Limb (tissue), 2 donors: ENCODE results near the gene KLF16.

Experiments used
- DNase-seq, 2 donors: peaks; one replicate each; pipeline ENCODE4 v3.0.0-alpha.2; 2016; ENCODE audit errors: extremely low spot score in 2 of 2

KLF16 gene

DNA sequence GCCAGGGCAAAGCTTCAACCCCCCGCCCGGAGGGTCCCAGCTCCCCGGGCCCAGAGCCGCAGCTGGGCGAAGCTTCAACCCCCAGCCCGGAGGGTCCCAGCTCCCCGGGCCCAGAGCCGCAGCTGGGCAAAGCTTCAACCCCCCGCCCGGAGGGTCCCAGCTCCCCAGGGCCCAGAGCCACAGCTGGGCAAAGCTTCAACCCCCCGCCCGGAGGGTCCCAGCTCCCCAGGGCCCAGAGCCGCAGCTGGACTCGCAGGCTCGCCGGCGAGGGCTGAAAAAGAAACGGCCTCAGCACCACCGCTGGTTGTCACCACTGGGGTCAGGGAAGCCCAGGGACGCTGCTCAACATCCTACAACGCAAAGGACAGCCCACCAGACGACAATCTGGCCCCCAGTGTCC lies 20.3 kb downstream of the KLF16 start:
- DNase-seq = no peak

DNA sequence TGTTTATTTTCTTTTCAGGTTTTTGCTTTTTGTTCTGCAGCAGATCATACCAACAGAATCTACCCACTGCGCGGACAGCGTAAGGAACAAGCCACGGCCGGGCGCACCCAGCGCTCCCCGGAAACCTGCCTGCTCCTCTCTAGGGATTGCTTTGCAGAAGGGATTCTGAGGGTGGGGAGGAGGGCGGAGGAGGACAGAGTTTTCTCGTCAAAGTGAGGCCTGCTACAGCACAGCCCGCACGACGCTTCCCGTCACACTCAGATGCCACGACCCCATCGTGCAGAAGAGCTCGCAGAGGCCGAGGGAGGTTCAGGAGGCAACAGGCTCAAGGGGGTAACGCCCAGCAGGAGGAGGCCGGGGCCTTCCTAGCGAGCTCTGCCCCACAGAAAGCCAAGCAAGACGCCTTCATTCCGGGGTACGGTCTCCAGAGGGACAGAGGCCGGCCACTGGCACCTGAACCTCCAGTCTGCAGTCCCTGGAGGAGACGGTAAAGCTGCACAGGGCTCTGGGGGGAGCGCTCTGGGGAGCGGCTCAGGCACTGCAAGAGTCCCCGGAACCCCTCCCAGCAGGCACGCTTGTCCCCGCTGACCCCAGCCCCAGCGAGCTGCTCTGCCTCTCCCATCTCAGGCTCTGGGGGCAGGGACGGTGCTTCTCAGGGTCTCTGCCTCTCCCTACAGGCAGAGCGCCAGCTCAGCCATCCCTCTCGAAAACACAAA lies 22.0 kb downstream of the KLF16 start:
- no peak for DNase-seq

DNA sequence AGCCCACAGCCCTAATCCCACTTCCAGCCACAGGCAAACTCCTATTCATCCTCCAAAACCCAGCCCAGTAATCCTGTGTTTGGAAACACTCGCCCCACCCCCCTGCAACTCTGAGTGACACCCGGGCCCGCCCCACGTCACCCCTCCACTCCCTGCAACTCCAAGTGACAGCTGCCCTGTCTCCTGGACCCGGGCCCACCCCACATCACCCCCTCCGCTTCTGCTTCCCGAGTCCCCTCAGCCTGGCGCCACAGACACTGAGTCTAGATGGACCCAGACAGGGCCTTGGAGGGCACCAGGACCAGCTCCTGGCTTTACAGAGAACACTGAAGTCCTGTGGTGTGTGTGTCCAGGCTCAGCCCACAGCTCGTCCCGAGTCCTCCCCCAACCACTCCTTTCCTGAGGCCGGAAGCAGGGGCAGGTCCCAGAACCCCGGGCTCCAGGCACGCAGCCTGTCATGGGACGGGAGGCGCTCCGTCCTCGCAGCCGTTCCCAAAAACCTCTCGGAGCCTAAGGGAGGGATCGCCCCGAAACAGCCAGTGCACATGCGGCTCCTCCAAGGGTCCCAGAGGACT lies 22.8 kb downstream of the KLF16 start:
- DNase-seq = no peak

DNA sequence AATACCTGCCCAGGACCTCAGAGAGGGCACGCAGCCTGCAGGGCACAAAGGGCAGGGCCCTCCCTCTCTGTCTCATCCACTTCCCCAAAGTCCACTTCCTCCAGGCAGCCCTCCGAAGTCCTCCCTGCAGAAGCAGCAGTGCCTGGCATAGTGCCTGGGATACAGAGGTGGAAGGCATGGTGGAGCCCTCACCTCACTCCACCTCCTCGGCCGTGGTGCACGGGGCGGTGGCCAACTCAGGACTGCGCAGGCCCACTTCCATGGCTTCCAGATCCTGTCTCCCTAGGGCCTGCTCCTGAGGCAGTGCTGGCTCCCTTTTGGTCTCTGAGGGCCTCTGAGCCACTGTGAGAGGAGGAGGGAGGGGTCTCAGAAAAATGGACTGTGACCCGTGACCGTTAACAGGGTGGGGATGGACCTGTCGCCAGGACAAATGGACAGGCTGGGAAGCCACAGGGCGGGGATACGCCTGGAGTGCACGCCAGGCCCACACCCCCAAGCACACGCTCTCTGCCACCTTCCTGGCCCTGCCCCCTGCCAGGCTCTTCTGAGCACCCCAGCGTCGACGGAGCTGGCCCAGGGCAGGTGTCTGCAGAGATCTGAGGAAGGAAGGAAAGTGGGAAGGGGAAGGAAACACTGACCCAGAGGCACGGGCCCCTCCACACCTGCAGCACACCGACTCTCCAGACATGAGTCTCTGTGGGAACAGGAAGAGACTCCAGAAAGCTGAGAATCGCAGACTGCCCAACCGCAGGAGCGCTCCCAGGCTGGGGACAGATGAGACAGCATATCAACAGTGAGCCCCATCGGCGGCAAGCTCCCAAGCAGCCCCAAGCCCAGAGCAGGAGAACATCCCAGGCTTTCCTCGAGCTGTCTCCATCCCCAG lies 23.5 kb downstream of the KLF16 start:
- DNase-seq = no peak

DNA sequence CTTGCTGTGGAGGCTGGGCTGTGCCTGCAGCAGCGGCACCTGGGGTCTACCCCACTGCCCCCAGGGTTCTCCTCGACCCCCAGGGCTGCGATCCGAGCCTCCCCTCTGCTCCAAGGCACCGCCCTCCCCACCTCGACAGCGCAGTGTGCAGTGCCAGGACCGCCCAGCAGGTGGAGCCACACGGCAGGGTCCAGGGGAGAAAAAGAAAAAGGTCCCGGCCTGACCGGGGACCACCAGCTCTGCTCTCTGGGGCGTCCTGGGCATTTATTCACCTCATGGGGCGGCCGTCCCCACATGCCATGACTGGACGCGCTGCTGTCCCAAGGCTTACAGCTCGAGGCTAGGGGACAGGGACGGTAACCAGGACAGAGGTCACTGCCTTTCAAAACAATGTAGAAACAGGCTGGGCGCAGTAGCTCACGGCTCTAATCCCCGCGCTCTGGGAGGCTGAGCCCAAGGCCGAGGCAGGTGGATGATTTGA lies 25.7 kb downstream of the KLF16 start:
- DNase-seq = peak in 1 of 2 donors; percentile 79

DNA sequence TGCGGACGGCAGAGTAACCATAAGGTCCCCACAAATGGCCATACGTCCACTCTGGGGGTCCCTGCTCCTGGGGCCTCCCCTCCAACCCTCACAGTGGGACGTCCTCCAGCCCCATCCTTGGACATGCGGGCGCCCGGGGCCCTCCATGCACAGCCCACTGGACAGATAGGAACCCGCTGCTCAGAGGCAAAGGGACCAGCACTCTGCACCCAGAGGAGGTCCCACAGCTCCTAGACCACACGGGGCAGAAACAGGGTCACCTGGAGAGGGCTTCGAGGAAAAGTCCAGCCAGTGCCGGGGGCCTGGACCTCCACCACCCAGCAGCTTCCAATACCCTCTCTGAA lies 26.2 kb downstream of the KLF16 start:
- DNase-seq = no peak

DNA sequence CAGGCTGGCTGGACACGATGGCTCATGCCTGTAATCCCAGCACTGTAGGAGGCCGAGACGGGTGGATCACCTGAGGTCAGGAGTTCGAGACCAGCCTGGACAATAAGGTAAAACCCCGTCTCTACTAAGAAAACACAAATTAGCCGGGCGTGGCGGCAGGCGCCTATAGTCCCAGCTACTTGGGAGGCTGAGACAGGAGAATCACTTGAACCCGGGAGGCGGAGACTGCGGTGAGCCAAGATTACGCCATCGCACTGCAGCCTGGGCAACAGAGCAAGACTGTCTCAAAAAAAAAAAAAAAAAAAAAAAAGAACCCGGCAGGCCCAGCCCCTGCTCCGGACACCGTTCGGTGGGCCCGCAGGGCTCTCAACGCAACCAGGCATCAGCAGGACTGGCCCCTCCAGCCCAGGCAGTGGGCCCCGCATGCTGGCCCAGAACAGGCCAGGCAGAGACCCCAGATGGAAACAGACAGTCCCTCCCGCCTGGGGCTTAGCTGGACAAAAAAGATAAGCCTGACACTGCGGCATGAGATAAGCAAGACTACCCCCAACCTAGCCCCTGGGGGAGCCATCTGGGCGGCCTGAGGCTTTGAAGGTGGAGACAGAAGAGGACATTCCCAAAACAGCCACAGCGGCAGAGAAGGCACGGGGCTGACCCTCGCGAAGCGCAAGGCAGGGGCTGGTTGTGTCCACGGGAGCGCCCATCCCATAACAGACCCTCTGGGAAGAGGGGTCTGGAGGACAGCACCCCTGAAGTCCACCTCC lies 26.7 kb downstream of the KLF16 start:
- DNase-seq = no peak

DNA sequence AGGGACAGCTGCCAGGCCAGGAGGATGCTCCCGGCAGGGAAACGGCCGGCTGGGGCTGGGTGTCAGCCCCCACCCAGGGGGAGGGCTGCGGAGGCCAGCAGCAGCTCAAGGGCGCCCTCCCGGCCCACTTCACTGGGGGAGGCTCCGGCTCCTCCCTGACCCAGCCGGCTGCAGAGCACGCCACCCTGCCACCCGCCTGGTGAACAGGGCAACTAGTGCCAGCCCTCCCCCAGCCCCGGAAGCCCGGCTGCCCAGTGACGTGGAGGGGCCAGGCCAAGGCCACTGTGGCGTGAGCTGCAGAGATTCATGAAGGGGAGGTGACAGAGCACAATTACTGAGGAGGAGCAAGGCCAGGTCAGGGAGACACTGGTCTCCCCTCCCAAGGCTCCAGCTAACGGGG lies 29.8 kb downstream of the KLF16 start:
- no peak for DNase-seq

DNA sequence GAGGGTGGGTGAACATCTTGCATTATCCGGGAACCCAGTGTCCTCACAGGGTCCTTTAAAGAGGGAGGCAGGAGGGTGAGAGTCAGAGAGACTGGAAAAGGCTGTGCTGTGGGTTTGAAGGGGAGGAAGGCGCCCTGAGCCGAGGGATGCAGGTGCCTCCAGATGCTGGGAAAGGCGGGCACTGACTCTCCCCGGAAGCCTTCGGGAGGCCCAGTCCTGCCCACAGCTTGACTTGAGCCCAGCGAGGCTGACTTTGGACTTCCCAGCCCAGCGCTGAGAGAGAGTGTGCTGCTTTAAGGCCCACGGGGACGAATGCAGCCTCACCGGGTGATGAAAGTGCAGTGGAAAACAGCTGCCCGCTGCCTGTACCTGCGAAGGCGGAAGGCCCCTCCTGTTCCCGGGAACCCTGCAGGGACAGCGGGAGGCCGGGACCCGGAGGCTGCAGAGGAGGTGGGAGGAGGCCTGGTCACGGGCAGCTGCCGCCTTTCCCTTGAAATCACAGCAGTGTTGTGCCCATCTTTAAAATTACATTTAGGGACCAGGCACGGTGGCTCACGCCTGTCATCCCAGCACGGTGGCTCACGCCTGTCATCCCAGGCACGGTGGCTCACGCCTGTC lies 31.2 kb downstream of the KLF16 start:
- DNase-seq = no peak

DNA sequence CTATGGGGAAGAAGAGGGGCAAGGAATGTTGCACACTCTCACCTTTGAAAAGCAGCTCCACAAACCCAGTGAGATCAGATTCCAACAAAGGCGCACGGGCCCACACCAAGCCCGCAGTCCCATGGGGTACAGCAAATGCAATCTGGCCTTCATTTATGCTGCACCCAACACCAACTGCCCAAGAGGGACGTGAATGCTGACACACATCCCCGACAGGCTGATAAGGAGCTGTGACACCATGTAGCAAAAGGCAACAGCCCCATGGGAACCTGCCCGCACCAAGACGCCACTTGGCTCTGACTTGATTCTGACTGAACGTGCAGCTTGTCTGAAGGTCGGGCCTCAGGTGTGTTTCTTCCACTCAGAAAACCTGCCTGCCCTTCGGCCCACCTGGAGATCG lies 32.4 kb downstream of the KLF16 start:
- no peak for DNase-seq

DNA sequence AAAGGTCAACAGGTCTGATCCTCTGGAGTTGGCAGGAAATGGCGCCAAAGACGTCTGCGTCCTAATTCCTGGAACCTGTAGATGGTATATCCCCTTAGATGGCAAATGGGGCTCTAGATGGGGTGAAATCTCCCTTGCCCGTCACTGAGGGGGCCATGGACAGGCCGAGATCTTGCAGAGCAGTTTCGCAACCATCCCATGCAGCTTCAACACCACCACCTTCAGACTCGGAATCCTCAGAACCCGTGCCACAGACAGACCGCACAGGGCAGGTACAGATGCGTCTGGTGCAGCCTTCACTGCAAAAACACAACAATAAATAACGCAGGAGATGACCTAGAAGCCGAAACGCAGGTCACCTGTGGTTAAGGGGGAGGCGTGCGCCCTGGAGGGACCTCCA lies 32.8 kb downstream of the KLF16 start:
- DNase-seq = no peak

DNA sequence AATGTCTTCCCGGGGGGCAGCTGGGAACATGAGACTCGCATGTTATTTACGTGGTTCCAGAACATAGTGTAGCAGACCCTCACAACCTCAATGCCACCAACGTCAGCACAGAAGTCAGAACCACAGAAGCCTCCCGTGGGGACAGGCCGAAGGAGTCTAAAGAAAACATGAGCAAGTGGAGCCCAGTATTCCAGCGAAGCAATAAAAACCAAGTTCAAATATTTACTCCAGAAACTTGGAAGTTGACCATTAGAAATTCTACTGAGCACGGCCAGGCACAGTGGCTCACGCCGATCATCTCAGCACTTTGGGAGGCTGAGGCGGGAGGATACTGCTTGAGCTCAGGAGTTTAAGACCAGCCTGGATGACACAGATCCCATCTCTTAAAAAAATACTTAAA lies 33.4 kb downstream of the KLF16 start:
- no peak for DNase-seq

DNA sequence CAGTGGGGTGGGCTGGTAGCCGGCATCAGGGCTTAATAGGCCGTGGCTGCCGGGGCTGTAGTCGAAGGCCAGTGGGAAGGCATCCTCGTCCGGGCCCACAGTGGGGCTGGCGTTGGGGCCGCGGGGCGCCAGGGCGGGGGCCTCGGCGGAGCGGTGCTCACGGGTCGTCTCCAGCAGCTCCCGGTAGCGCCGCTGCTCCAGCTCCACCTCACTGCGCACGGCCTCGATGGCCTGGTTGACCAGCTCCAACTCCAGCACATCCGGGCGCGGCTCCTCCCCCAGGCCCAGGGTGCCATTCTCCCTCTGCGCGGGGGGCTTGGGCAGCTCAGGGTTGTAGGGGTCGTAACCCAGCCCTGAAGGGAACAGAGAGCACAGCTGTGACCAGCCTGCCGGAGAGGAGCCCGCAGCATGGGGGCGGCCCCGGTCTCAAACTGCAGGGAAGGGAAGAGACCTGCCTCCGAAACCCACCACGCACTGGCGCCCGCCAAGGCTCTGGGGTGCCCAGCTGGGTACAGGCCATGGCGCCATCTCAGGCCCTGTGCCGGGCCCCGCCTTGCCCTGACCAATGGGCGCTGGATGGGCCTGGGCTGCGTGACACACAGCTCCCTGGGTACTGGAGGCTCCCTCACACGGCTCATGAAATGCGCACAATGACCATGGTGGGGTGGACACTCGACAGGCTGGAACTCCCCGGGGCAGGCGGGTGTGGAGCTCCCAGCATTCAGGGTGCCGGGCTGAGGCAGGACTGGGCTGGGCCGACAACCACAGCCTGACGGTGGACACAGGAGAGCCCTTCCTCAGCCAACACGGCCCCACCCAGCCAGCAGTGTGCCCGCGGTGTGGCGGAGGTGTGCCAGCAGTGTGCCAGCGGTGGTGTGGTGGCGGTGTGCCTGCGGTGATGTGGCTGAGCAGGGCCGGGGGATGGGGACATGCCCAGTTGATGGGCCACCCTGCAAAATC lies 34.8 kb downstream of the KLF16 start:
- no peak for DNase-seq

DNA sequence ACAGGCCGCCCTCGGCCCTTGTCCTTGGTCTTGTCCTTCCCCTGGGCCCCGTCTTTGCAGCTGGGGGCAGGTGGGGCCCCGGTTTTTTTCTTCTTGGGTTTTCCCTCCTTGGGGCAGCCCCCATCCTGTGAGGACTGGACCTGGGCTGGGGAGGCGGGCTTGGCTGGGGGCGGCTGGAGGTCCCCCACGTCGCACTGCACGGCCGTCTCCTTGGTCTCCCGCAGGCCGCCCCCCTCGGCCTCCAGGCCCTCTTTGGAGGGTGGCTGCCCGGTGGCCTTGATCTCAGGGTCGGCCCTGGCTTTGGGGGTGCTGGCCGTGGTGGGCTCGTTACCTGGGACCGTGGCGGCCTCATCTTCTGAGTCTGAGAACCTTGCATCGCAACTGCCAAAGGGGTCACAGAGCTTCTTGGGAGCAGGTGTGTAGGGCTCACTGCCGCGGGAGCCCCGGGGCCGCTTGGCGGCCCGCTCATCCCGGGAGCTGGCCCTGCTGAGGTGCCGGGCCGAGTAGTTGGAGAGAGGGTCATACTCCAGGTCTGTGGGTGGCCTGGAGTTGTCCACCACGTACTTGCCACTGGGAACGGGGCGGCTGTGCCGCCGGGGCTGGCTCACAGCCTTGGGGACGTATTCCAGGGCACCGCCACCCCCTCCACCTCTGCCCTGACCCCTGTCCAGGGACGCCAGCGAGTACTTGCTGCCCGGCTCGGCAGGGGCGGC lies 35.7 kb downstream of the KLF16 start:
- DNase-seq = no peak

DNA sequence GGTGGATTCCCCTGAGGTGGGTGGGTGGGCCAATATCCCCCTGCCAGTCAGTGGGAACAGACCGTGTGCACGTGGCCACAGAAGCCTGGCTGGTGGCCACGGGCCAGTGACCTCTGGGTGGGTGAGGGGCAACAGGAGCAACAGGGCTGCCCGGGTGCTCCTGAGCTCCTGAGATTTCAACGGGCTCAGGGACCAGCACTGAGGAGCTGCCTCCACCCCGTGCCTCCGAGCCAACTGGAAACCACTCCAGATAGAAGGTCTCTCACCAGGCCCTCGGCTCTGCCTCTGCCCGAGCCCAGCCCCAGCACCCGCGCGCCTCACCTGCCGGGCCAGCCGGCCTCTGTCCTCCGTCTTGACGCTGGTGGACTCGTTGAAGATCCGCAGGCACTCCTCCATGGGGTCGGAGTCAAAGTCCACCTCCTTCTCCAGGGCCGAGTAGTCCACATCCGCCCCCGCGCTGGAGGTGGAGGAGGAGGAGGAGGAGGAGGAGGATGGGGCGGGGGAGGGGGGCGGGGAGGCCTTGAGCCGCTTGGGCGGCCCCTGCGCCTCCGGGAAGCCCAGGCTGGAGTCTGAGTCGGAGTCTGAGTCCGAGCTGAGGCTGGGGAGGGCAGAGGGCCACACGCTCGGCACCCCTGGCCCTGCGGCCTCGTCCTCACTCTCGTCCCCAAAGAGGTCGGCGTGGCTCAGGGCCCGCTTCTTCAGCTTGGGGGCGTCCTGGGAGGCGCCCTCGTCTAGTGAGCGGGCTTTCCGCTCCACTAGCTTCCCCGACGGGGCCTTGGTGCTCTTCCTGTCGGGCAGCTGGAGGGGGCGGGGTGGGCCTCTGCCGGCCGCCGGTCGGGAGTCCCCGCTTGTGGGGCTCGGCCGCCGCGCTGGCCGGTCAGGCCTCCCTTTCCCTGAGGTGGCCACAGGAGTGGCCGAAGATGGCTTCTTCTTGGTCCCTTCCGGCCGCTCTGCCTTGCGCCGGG lies 36.5 kb downstream of the KLF16 start:
- DNase-seq = no peak

DNA sequence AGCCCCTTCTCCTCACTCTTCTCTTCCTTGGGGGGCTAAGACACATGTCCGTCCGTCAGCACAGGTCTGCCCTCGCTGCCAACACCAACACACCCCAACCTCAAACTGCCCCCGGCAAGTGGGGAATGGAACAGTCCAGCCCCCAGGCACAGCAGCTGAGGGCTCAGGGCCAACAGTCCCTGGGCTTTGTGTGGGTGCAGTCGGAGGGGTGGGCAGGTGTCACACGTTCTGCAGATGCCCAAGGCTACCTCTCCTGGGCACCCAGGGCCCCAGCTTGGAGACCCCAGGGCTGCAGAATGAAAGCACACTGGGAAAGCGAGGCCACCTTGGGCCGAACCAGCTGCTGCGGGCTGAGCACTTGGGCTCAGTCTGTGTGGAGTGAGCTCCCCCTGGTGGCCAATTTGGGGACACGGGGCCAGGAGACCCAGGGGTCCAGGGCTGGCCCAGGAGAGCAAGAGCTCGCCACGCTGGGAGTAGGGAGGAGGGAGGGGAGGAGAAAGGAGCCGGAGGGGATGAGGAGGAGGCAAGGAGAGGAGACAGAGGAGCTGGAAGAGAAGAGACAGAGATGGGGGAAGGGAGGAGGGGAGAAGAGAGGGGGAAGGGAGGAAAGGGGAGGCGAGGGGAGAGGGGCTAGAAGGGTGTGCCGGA lies 37.3 kb downstream of the KLF16 start:
- peak; percentile 58 to 88 for DNase-seq

DNA sequence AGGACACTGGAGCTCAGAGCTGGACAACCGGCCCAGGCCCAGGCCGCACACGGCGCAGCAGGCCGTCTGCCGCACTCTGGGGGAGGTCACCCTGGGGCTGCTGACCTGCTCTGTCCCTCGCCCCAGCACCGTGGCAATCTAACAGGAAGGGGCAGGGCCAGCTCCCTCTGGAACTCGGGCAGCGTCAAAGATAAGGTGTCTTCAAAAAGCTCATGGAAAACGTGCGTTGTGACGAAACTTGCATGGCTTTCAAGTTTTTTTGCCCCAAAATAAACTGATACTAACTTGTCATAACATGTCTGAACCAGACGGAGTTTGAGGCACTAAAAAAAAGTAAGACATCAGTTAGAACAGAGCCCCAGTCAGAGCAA lies 39.1 kb downstream of the KLF16 start:
- no peak for DNase-seq
